CD4-positive, alpha-beta memory T cell (primary cell): Measurements from ENCODE around the gene RAB11B. TPM values are rescaled to one million over a fixed set of nuclear protein-coding genes. Genes with fewer than 3 reads are reported as not detected.
"Not testable (repeated sequence)": the region's sequence is repeated elsewhere in the genome, so short reads cannot be mapped to it uniquely, and the experiment has no call there.

Experiments used
- CTCF ChIA-PET: fragments of 350-600 bp; sonication (Branson Sonifier 250); formaldehyde crosslinking; loops from one replicate; lab custom pipeline; 2021; ENCODE audit warnings: inconsistent platforms; ENCODE audit not compliant: partially characterized antibody; lab: Charles Lee
- POLR2A ChIA-PET: fragments of 350-600 bp; sonication (Branson Sonifier 250); formaldehyde crosslinking; loops from one replicate; lab custom pipeline; 2021; ENCODE audit not compliant: partially characterized antibody; lab: Charles Lee
- DNase-seq, 5 donors: peaks; one replicate each; pipeline versions ENCODE4 v3.0.0 to v3.0.0-alpha.2; 2020 to 2022; ENCODE audit warnings: mixed read lengths in 1 of 5
- H3K27ac ChIP-seq: one replicate; pipeline ENCODE4 v1.7.0; 2013; ENCODE audit warnings: low read depth, low read length
- H3K27me3 ChIP-seq: 2 replicates; pipeline ENCODE4 v1.7.0; 2013; ENCODE audit warnings: mild to moderate bottlenecking, low read length, moderate library complexity; ENCODE audit not compliant: insufficient read depth
- H3K36me3 ChIP-seq: 2 replicates; pipeline ENCODE4 v1.7.0; 2013; ENCODE audit warnings: mild to moderate bottlenecking, low read length, moderate library complexity; ENCODE audit not compliant: insufficient read depth
- H3K4me1 ChIP-seq: 2 replicates; pipeline ENCODE4 v1.7.0; 2013; ENCODE audit warnings: mild to moderate bottlenecking, low read length, moderate library complexity; ENCODE audit not compliant: insufficient read depth
- H3K4me3 ChIP-seq, 2 donors: one replicate each; pipeline ENCODE4 v1.7.0; 2013; ENCODE audit warnings: low read length in 2 of 2, mild to moderate bottlenecking in 1 of 2
- H3K9me3 ChIP-seq, 2 donors: one replicate each; pipeline ENCODE4 v1.7.0; 2013; ENCODE audit warnings: low read length in 2 of 2, control low read depth in 1 of 2; ENCODE audit not compliant: control insufficient read depth in 1 of 2
- H3K27ac Mint-ChIP-seq, 7 donors: one replicate each; pipeline ENCODE4 v1.8.0; 2020 to 2021; ENCODE audit warnings: mixed read lengths in 7 of 7, mild to moderate bottlenecking in 6 of 7, inconsistent platforms in 3 of 7, moderate library complexity in 3 of 7
- H3K27me3 Mint-ChIP-seq, 2 donors: one replicate each; pipeline ENCODE4 v1.8.0; 2020 to 2021; ENCODE audit warnings: mixed read lengths in 2 of 2
- H3K36me3 Mint-ChIP-seq, 2 donors: one replicate each; pipeline ENCODE4 v1.8.0; 2020 to 2021; ENCODE audit warnings: mixed read lengths in 2 of 2, inconsistent platforms in 1 of 2, mild to moderate bottlenecking in 1 of 2
- H3K4me1 Mint-ChIP-seq, 4 donors: one replicate each; pipeline ENCODE4 v1.8.0; 2020 to 2021; ENCODE audit warnings: mixed read lengths in 4 of 4, mild to moderate bottlenecking in 1 of 4
- H3K4me3 Mint-ChIP-seq, 8 donors: one replicate each; pipeline ENCODE4 v1.8.0; 2020 to 2021; ENCODE audit warnings: mixed read lengths in 8 of 8, mild to moderate bottlenecking in 7 of 8, moderate library complexity in 6 of 8, inconsistent platforms in 3 of 8
- H3K9me3 Mint-ChIP-seq, 8 donors: one replicate each; pipeline ENCODE4 v1.8.0; 2020 to 2021; ENCODE audit warnings: mixed read lengths in 8 of 8, mild to moderate bottlenecking in 5 of 8, inconsistent platforms in 3 of 8, moderate library complexity in 1 of 8
- intact Hi-C: fragments of 100-400 bp; cut with micrococcal nuclease; formaldehyde crosslinking; loops from one replicate; pipeline ENCODE4 v1.15.1; 2023
- polyA plus RNA-seq, 2 donors: library from polyadenylated mRNA; unstranded; fragments of 300-500 nt; fragmentation: Illumina TruSeq; gene quantifications; one replicate each; pipeline ENCODE4 v1.2.3, GENCODE V29; 2021
- total RNA-seq, 2 experiments: library from RNA; stranded (reverse); gene quantifications; one replicate each; pipeline ENCODE4 v1.2.3, GENCODE V29; 2021

RAB11B gene
- total and polyA plus RNA-seq, 4 experiments from 2014 or later = 40.2 to 109 (median 96.9) TPM

DNA sequence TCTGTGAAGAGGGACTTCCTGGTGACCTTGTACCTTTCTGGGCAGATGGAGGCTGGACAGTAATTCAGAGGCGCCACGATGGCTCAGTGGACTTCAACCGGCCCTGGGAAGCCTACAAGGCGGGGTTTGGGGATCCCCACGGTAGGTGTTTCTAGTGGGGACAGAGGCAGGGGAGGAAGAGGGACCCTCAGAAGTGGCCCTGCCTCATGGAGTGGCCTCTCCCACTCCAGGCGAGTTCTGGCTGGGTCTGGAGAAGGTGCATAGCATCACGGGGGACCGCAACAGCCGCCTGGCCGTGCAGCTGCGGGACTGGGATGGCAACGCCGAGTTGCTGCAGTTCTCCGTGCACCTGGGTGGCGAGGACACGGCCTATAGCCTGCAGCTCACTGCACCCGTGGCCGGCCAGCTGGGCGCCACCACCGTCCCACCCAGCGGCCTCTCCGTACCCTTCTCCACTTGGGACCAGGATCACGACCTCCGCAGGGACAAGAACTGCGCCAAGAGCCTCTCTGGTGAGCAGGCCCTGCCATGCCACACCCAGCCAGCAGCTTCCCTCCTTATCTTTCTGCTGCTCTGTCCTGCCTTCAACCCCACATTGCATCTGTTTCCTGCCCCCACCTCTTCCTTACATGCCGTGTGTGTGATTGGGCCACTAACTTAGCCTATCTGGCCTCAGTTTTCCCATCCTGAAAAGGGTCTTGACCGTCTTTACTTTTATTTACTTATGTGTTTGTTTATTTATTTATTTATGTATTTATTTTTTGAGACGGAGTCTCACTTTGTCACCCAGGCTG, 19.0 kb upstream of the RAB11B start:
- peak overlapping the region in 1 of 7 donors; percentile 32 for H3K27ac Mint-ChIP-seq
- H3K9me3 Mint-ChIP-seq = no peaks in the 10 kb centered on the region
- Histone ChIP-seq H3K36me3 (no peaks in the 10 kb centered on the region), H3K27me3 (no peaks in the 10 kb centered on the region), H3K4me3 (no peak overlapping the region), H3K9me3 (no peaks in the 10 kb centered on the region), H3K4me1 (no peaks in the 10 kb centered on the region), H3K27ac (no peak overlapping the region)
- peaks cover 12 to 13% of the 10 kb centered on the region in 2 donors for H3K27me3 Mint-ChIP-seq
- DNase-seq = no peak
- H3K4me1 Mint-ChIP-seq = peaks cover 0 to 3% (median 0%) of the 10 kb centered on the region in 4 donors
- POLR2A ChIA-PET = no interaction called here
- H3K4me3 Mint-ChIP-seq = no peak overlapping the region
- intact Hi-C loops = no loop called here
- H3K36me3 Mint-ChIP-seq = peaks cover 0 to under 1% of the 10 kb centered on the region in 2 donors
- CTCF ChIA-PET = interaction anchor here (2.2 kb wide), 1 partner anchor 17 kb away, joined by 12 read pairs; no protein-coding TSS in a partner anchor

DNA sequence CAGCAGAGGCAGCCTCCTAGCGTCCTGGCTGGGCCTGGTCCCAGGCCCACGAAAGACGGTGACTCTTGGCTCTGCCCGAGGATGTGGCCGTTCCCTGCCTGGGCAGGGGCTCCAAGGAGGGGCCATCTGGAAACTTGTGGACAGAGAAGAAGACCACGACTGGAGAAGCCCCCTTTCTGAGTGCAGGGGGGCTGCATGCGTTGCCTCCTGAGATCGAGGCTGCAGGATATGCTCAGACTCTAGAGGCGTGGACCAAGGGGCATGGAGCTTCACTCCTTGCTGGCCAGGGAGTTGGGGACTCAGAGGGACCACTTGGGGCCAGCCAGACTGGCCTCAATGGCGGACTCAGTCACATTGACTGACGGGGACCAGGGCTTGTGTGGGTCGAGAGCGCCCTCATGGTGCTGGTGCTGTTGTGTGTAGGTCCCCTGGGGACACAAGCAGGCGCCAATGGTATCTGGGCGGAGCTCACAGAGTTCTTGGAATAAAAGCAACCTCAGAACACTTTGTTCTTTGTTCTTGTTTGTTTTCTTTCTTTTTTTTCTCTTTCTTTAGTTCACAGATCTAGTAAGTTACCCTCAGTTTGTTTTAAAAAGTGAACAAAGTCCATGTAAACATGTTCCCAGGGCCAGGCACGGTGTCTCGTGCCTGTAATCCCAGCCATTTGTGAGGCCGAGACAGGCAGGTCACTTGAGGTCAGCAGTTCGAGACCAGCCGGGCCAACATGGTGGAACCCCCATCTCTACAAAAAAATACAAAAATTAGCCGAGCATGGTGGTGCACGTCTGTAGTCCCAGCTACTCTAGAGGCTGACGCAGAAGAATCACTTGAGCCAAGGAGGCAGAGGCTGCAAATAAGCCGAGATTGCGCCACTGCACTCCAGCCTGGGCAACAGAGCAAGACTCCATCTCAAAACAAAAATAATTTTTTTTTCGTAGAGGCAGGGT, 16.0 kb upstream of the RAB11B start:
- CTCF ChIA-PET = no interaction called here
- no peak overlapping the region for H3K4me3 ChIP-seq
- intact Hi-C loops = no loop called here
- Mint-ChIP-seq H3K4me3 (no peak overlapping the region), H3K27ac (no peak overlapping the region), H3K36me3 (peaks cover 2 to 3% of the 10 kb centered on the region in 2 donors), H3K9me3 (no peaks in the 10 kb centered on the region), H3K27me3 (no peaks in the 10 kb centered on the region), H3K4me1 (peaks cover 2 to 17% (median 7%) of the 10 kb centered on the region in 4 donors)
- peaks cover 9% of the 10 kb centered on the region for H3K4me1 ChIP-seq
- H3K36me3 ChIP-seq = no peaks in the 10 kb centered on the region
- H3K27ac ChIP-seq = no peak overlapping the region
- H3K9me3 ChIP-seq = no peaks in the 10 kb centered on the region
- POLR2A ChIA-PET = no interaction called here
- no peaks in the 10 kb centered on the region for H3K27me3 ChIP-seq
- no peak for DNase-seq

- H3K27ac ChIP-seq, H3K4me3 ChIP-seq, H3K4me3 Mint-ChIP-seq, H3K36me3 ChIP-seq, H3K27me3 Mint-ChIP-seq, DNase-seq, H3K27ac Mint-ChIP-seq, H3K9me3 ChIP-seq, H3K9me3 Mint-ChIP-seq, H3K27me3 ChIP-seq, H3K4me1 ChIP-seq, H3K36me3 Mint-ChIP-seq, intact Hi-C loops: not testable (repeated sequence)
- ChIA-PET POLR2A (interaction anchor here (0.6 kb wide), 1 partner anchor 169 kb away, joined by 3 read pairs; no protein-coding TSS in a partner anchor), CTCF (interaction anchor here (0.6 kb wide), 1 partner anchor 56 kb away, joined by 3 read pairs; no protein-coding TSS in a partner anchor)
- peaks cover 4 to 17% (median 7%) of the 10 kb centered on the region in 4 donors for H3K4me1 Mint-ChIP-seq
Observed at GRCh38 chr19:8375766-8376165, 14.4 kb upstream of the RAB11B start.

DNA sequence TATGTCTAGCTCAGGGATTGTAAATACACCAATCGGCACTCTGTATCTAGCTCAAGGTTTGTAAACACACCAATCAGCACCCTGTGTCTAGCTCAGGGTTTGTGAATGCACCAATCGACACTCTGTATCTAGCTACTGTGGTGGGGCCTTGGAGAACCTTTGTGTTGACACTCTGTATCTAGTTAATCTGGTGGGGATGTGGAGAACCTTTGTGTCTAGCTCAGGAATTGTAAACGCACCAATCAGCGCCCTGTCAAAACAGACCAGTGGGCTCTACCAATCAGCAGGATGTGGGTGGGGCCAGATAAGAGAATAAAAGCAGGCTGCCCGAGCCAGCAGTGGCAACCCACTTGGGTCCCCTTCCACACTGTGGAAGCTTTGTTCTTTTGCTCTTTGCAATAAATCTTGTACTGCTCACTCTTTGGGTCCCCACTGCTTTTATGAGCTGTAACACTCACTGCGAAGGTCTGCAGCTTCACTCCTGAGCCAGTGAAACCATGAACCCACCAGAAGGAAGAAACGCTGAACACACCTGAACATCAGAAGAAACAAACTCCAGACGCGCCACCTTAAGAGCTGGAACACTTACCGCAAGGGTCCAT, 13.7 kb upstream of the RAB11B start:
- H3K36me3 Mint-ChIP-seq, H3K4me3 ChIP-seq, H3K4me3 Mint-ChIP-seq, H3K9me3 Mint-ChIP-seq, H3K27me3 Mint-ChIP-seq, H3K27ac ChIP-seq, H3K9me3 ChIP-seq, DNase-seq, H3K27me3 ChIP-seq, H3K27ac Mint-ChIP-seq, H3K36me3 ChIP-seq, H3K4me1 ChIP-seq, intact Hi-C loops: not testable (repeated sequence)
- CTCF ChIA-PET = interaction anchor here (1.2 kb wide), 2 partner anchors 21 to 107 kb away, joined by 3 read pairs; no protein-coding TSS in a partner anchor
- H3K4me1 Mint-ChIP-seq = peaks cover 4 to 17% (median 7%) of the 10 kb centered on the region in 4 donors
- POLR2A ChIA-PET = interaction anchor here (1.3 kb wide), 1 partner anchor 14 kb away, joined by 3 read pairs; no protein-coding TSS in a partner anchor

DNA sequence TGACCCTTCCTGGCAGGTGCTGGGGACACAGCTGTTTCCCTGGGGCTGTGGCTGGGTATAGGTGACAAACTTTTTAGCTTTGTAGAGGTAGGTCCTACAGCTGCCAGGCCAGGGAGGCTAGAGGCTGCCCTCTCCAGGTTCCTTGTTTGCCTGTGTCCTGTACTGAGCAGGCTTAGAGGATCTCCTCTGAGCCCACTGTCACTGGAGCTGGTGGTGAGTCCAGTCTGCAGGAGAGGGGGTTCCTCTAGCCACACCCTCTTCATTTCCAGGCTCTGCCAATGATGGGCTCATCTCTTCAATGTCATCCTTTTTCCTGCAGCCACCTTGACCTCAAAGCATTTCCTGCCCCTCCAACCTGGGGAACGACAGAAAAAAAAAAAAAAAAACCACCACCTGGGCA, 12.6 kb upstream of the RAB11B start:
- intact Hi-C loops = no loop called here
- no peaks in the 10 kb centered on the region for H3K36me3 ChIP-seq
- no peak overlapping the region for H3K4me3 ChIP-seq
- Mint-ChIP-seq H3K9me3 (no peaks in the 10 kb centered on the region), H3K36me3 (peaks cover 4 to 9% of the 10 kb centered on the region in 2 donors), H3K4me1 (peaks cover 4 to 17% (median 7%) of the 10 kb centered on the region in 4 donors), H3K4me3 (peak overlapping the region in 2 of 8 donors; percentile 9 to 59), H3K27me3 (no peaks in the 10 kb centered on the region), H3K27ac (peak overlapping the region in 2 of 7 donors; percentile 18 to 29)
- no peak overlapping the region for H3K27ac ChIP-seq
- no peak for DNase-seq
- POLR2A ChIA-PET = interaction anchor here (1.3 kb wide), 1 partner anchor 13 kb away, joined by 3 read pairs; no protein-coding TSS in a partner anchor
- no peaks in the 10 kb centered on the region for H3K27me3 ChIP-seq
- H3K9me3 ChIP-seq = no peaks in the 10 kb centered on the region
- CTCF ChIA-PET = interaction anchor here (1.0 to 1.5 kb wide), 4 partner anchors 20 to 108 kb away, joined by 3 to 4 read pairs (median 3); partner anchors contain the start of gene MARCHF2
- peaks cover 9% of the 10 kb centered on the region for H3K4me1 ChIP-seq

- CTCF ChIA-PET = interaction anchor here (1.1 to 2.6 kb wide), 2 partner anchors 26 to 201 kb away, joined by 3 to 15 read pairs; no protein-coding TSS in a partner anchor
Observed at GRCh38 chr19:8379156-8379891, 10.8 kb upstream of the RAB11B start.

More at GRCh38 chr19:8379156-8379891, 10.8 kb upstream of the RAB11B start:
- H3K9me3 Mint-ChIP-seq, H3K36me3 Mint-ChIP-seq, H3K4me3 Mint-ChIP-seq, H3K27me3 ChIP-seq, H3K27ac Mint-ChIP-seq, H3K36me3 ChIP-seq, H3K27me3 Mint-ChIP-seq, H3K4me3 ChIP-seq, H3K4me1 ChIP-seq, POLR2A ChIA-PET, intact Hi-C loops, H3K9me3 ChIP-seq, DNase-seq, H3K27ac ChIP-seq: not testable (repeated sequence)
- peaks cover 4 to 17% (median 7%) of the 10 kb centered on the region in 4 donors for H3K4me1 Mint-ChIP-seq
